ENCODE data around the gene CHSY1.

Gene CHSY1

DNA sequence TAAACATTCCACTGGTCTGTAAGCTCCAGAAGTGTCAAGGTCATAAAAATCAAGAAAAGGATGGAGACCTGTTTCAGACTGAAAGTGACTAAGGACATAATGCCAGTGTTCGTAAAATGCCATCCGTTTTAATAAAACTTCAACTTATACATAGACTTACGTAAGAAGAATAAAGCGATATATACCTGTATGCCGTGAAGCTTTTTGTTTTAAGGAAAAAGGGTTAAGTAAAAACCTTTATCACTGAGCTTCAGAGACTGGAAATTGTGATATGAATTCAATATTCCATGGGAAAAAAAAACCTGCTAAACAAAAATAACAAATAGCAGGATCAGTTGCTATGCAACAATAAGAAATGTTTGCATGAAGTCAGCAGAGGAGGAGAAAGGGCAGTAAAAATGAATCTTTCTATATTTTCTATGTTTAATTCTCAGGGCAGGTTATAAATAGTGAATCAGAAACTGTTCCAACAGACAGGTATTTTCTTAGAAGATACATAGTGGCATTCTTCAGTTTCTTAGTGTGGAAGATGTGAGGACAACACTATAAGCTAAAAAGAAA lies 42.5 kb downstream of the CHSY1 start:
- DNase-seq: no peak

DNA sequence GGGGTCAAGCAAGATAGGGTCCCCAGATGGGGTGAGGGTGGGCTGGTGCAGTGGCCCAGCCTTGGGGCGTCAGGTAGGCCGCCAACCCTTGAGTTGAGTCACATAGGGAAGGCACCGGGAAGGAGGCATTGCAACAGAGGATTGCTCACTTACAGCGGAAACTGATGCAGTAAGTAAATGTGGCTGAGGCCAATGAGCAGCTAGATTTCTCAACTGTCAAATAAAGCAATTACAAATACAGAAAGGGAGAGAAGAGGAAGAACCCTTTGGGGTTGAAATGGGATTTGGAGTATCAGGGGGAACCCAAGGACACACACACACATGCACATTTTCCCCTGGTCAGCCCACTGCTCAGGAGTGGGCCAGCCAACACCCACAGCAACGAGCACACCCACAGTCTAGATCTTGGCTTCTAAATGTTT lies 44.0 kb downstream of the CHSY1 start:
- no peak for DNase-seq

DNA sequence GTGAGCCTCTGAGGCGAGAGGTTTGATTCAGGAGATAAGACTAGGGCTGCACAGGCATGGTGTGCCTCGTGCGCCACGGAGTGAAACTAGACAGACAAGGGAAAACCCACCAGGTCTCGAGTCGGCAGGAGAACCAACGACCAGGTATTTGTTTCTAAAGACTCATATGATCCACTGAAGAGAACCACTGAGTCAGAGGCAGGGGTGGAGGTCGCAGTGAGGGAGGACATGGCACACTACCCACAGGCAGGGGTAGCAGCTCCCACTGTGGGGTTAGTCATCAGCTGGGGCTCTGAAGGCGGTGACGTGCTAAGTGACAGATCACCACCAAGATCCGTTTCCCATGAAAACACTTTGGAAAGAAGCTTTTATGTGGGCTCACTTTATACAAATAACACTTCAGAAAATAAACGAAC lies 45.7 kb downstream of the CHSY1 start:
- no peak for DNase-seq

DNA sequence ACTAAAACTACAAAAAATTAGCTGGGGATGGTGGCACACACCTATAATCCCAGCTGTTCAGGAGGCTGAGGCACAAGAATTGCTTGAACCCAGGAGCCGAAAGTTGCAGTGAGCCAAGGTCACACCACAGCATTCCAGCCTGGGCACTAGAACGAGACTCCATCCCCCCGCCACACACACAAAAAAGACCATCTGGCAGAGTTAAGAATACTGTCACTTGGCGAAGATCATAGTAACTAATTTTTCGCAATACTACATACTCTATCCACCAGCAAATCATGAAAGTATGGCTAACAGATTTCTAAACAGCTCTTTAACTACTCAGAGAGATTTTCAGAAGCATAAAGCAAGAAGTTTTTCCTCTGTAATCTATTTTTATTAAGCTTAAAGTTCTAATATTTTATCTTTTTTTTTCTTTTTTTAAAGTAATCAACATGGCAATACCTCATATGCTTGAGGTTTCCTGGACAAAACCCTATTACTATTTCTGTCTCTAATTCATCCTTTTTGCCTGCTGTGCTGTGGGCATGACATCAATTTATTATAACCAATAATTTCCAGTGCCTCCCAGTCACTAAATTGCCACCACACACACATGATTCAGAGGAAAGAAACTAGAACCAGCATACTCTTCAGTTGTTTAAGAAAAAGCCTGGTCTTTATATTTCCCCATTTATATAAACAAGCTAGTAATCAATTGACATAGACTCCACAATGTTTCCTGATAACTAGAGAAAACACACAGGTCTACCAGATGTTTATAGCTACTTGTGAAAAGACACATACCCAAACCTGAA lies 46.9 kb downstream of the CHSY1 start:
- DNase-seq: no peak

DNA sequence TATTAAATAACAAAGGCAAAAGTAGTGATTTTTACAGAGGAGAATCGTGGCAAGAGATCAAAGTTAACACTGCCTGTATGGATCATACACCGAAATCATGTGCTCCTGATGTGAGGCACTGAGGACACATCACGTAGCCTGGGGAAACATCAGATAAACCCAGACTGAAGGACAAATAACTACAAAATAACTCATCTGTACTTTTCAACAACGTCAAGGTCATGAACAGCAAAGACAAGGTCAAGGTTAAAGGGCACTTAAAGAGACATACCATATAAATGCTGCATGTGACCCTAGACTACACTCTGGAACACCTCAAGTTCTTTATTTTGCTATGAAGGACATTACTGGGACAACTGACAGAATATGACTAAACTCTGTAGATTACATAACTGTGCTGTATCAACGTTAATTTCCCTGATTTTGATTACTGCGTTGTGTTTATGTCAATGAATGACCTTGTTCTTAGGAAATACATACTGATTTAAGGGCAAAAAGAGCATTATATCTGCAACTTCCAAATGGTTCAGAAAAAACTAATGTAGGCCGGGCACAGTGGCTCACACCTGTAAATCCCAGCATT lies 48.1 kb downstream of the CHSY1 start:
- no peak for DNase-seq

DNA sequence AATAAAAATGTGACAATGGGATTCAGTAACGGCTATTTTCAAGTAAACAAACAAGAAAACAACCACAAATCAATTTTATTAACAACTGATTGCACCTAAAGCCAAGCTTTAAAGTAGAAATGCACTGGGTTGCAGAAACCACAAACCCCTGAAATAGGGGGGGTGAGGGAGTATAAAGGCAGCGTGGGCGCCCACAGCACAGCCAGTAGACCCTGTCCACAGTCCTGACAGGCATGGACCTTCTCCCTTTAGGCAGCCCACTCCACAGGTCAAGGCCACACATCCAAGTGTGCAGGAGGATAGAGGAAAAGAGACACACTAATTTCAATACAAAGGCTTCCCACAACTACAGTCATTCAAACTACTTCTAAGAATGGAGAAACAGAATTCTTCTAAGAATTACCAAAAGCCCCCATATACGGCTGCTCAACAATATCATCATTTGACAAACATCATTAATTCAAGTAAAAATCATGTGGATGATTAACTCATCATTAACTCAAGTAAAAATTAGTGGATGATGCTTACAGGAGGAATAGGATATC lies 48.7 kb downstream of the CHSY1 start:
- no peak for DNase-seq

DNA sequence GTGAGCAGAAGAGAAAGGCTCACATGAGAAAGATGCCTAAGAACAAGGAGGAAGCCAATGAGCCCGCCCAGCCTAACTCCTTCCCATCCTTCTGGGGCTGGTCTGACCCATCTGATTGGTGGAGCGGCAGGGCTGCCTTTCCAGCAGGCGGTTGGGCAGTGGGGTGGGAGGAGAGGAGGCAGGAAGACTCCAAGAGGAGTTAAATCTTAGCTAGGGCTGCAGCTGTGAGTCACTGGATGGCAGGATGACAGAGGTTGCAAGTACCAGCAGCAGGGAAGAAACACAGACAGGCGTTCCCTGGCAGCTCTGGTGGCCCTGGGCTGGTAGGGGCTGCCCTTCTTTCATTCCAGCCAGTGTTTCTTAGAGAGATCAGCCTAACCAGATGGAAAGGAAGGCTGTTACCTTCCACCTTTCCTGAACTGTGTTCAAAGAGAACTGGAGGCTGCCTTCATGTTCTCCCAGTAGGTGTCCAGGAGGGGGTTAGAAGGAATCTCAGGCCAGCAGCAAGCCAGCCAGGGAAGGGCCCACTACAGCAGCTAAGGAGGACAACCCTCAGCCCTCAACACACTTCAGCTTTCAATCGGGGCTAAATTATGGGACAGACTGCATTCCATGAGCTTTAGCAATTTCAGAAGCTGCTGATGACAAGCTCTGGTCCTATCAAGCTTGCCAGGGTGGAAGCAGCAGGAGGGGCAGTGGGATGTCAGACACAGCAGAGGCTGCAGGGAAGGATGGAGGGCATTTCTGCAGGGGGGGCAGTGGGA lies 50.3 kb downstream of the CHSY1 start:
- DNase-seq: no peak

DNA sequence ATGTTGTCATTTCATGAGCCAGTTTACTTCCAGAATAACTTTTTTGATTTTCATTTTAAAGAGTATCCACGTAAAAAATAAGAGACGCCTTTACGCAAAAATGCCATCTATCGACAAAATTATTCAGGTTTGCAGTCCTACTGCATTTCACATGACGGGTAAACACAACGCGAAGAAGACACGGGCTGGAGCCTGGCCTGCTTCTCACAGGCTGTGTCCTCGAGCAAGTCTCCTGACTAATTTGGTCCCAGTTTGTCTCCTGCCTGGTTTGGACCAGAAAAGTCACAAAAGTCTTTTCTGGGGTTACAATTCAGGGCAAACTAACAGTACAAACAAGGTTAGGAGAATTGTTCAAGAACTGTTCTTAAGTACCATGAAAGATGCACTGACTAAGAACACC lies 51.7 kb downstream of the CHSY1 start:
- DNase-seq: no peak

DNA sequence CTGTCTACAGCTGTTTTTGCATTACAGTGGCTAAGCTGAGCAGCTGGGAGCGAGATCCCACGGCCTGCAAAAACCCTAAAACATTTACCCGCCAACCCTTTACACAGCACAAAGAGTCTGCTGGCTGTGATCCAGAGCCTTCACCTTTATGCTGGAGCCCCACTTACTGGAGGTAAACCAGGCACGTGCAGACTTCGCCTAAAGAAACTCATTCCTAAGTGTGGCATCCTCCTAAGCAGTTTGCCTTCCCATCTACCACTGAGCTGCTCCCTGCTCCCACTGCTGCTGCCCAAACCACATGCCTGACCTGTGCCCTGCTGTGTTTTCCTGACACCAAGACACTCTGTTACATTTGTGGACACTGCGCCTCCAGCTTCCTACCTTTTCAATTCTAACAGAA lies 53.0 kb downstream of the CHSY1 start:
- DNase-seq: no peak

DNA sequence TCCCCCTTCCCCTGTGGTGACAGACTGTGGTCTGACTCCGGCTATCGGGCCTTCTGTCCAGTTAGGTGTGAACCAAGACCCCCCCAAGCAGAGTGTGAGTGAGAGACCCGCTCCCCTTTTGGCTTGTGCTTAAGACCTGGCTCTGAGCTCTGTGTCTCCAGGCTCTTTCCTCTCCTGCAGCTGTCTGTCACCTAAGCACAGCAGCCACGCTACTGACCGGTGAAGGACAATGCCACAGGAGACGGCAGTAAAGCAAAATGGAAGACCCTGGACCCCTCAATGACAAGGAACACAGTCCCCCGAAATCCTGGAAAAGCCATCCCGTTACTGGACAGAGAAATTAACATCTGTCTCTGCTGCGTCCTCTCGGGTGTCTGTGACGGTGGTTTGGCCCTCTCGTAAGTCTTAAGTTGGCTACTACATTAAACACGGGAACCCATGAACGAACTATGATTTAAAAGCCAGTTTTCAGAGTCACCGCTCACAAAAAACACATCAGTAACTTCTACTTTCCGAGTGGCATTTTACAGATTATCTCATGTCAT lies 53.7 kb downstream of the CHSY1 start:
- DNase-seq: no peak

DNA sequence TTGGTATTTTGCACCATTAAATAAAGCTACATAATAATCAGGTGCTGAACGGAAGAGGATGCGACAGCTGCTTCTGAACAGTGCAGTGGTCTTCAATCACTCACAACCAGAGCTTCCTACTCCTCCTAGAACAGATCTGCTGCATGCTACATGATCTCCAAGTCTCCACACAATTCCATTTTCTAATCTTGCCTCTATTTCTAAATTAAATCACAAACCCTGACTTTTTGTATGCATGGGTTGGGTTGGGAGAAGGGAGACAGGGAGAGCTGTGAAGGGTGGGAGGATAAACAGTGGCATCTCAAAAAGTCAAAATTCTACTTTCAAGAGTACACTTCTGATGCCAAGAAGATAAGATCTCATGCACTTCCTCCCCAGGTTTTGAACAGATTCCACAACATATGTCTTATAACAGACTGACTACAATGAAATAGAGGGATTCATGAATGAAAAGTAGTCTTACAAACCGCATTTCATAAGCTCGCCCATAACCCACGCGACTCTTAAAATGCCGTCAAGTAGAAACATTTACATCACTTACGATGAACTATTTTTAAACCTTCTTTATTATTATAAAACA lies 57.2 kb downstream of the CHSY1 start:
- no peak for DNase-seq

DNA sequence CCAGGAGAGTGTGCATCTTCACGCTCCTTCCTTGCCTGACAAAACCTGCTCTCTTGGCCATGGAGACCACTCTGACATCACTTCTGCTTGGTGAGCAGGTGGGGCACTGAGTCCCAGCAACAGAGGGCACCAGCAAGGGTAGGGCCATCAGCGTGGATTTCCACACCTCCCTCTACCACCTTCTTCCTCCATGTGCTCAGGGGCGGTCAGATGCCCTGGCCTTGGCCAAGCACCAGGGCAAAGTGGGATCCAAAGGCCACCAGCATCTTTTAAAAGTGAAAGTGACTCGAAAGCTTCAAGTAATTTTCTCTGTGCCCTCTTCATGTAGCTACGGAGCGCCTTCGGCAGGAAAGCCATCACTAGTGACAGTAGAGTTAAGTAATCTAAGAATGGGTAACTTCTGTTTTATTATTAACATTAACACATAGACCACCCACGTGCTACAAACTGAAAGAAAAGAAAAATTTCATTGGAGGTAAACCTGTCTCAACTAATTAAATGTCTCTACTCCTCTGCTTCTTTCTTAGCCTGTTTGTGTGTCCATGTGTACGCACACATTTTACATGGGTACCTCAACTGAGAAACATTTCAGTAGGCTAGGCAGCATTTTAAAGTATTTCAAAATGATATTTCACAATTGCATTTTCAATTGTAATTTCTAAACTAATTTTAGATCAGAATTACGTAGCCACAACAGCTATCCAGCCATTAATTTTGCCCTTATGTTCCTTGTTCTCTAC lies 57.9 kb downstream of the CHSY1 start:
- no peak for DNase-seq

DNA sequence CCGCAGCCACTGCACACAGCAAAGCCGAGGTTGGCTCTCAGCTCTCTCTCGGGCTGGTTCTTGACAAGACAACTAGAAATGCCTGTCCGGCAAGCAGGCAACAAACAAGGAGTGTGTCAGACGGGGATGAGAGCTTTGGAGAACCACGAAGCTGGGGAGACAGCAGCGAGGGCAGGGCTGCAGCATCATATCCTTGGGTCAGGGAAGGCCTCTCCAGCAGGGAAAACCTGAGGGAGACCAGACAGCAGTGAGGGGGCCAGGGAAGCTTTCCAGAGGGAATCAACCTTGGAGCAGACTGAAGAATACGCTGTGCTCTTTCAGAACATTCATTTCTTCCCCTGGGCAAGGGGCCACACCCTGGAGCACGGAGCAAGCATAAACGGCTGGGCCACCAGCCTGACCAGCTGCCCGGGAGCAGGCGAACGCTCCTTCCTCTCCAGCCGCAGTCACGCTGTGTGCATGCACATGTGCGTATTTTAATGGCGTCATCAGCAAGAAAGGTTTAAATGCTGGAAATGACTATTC lies 58.7 kb downstream of the CHSY1 start:
- no peak for DNase-seq

DNA sequence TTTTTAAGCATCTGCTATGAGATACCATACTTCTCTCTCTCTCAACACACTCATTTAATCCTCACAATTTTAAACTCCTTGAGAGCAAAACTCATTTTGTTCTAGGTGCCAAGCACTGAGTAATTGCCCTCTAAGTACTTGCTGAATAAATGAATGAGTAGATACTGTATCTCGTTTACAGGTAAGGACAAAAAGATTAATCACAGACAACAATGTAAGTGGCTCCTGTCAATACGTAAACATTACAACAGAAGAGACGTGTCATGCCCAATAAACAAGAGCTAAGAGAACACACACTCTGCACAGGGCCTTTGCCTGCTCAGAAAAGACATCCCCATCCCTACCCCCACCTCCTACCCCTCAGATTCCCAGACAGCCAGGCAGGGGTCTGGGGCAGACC lies 59.8 kb downstream of the CHSY1 start:
- DNase-seq: no peak

DNA sequence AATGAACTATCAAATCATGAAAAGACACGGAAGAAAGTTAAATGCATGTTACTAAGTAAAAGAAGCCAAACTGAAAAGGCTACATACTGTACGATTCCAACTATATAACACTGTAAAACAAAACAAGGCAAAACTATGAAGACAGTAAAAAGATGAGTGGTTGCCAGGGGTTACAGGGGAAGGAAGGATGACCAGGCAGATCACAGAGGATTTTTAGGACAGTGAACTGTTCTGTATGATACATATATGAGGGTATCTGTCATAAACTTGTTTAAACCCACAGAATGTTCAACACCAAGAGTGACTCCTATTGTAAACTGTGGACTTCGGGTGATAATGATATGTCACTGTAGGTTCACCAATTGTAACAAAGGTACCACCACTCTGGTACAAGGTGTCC lies 60.6 kb downstream of the CHSY1 start:
- DNase-seq: no peak

DNA sequence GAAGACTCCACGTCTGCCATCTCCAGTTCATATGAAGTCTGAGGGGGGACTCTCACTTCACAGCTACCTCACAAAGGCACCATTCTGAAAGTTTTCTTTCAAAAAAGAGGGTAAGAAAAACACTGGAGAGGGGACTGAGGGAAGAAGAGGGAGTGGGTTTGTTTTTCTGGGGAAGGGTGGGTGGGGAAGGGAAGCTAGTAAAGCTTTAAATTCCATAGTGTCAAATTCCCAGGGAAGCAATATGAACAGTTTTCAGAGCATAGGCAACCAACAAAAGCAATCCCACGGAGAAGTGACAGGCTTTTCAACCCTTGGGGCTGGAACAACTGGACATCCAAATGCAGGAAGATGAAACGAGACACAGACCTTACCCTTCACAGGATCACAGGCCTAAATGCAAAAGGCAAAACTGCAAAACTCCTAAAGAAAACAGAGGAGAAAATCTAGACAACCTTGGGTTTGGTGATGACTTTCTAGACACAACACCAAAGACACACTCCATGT lies 61.7 kb downstream of the CHSY1 start:
- no peak for DNase-seq

DNA sequence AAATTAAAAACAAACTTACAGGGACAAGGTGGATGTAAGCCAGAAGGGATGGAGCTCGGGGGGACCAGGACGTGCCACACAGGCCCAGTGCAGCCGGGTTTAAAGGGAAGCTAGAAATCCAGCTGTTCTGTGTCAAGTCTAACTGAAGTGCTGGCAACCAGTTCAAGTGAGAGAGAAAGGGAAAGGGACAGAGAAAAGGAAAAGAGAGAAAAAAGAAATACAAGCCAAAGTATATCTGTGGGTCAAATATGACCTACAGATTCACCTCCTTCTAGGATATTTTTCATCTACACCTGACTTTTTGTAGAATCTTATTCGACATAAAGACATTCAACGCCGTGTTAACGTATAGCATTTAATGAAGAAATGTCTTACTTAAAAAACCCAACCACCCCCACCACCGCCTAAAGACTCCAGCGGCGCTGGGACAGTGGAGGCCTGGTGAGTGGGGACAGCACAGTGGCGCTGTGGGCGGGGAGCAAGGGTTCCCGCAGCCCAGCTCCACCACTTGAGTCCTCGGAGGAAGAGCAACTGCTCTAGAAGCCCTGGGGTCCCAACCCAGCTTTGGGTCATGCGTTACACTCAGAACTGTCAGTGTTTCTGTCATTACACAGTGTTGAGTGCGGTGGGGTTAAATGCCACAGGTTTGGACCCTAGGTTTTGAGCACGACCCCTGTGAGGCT lies 62.3 kb downstream of the CHSY1 start:
- DNase-seq: no peak

DNA sequence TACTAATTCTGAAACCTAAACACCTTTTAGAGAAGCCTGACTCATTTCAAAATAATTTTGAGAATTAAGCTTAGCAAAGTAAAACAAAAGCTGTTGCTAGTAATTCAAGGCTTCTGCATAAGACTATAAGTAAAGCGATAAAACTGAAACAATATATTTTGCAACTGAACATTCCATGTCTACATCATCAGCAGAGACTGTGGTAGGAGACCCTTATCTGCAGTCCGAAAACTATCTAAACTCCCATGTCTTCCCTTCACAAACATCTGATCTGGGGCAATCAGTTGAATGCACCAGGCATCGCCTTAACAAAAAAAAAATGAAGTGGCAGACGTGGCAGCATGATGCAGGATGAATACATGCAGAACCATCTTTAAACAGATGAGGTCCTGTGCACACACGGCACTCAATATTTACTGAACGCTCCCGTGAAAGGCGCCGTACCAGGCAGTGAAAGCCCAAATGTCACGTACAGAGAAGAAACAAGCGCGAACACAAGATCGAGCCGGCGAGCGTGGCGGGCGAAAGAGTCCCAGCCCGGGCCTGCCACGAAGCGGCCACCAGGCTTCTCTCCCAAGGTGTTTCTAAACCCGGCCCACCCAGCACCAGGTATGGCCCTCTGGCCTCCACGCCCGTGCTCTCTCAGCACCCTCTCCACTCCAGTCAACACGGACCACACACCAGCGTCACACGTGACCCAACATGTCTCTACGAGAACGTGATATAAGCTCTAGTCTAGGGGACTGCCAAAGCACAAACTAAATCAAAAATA lies 63.0 kb downstream of the CHSY1 start:
- DNase-seq: no peak

DNA sequence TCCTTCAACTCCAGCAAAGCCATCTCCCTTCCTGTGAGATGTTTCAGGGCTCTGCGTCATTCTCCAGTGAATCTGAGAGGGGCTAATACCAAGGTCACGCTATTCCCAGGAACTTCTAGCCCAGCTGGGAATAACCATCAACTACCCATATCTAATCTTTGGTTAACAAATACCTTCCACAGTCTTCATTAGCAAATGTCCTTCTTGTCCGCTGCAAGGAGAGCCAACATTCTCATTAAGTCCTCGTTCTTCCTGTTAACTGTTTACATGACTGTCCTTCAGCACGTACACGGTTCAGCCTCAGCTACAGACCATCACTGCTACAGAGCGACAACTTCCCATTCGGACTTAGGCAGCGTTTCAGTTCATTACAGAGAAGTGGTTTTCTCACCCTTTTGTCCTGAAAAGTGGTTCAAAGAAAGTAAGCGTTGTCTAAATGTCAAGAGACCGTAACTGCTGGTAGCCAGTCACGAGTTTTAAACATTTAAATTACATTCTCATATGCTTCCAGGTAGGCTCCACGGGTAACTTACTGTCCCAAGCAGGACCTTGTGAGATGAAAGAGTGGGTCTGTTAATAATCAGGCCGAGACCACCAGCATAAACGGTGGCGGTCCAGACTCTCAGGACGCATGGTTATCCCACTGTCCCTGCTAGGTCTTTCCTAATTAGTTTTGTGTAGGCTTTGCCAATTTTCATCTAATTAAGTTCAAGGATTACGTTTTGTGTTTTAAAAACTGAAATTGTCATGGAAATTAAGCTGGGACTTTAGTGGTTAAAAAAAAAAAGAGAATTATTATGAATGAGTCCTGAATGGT lies 63.8 kb downstream of the CHSY1 start:
- no peak for DNase-seq
